Myocyte (in vitro differentiated cells): ENCODE measurements around the gene TGIF1. TPM values are rescaled to one million over a fixed set of nuclear protein-coding genes. Genes with fewer than 3 reads are reported as not detected.

Source experiments
- DNase-seq: peaks from one replicate; pipeline ENCODE4 v3.0.0-alpha.2; 2012; ENCODE audit warnings: low read depth
- total RNA-seq: library from RNA; depleted of rRNA; stranded (reverse); fragments of >200 nt; gene quantifications from 2 replicates; pipeline ENCODE4 v1.2.3, GENCODE V29; 2014

The TGIF1 gene
- total RNA-seq, 1 donor from 2014 or later, result 74.2 TPM

GRCh38 chr18:3480827-3481573 lies 31.0 kb downstream of the TGIF1 start:
- no peak for DNase-seq

- DNase-seq, result peak; percentile 68
Measured at GRCh38 chr18:3481696-3482210, 31.8 kb downstream of the TGIF1 start.

GRCh38 chr18:3482258-3482657 lies 32.3 kb downstream of the TGIF1 start:
- no peak for DNase-seq

GRCh38 chr18:3485153-3486149 lies 35.5 kb downstream of the TGIF1 start:
- DNase-seq, result no peak

GRCh38 chr18:3486512-3486911 lies 36.5 kb downstream of the TGIF1 start:
- no peak for DNase-seq

GRCh38 chr18:3489462-3489861 lies 39.5 kb downstream of the TGIF1 start:
- no peak for DNase-seq

- no peak for DNase-seq
Measured at GRCh38 chr18:3491981-3492555, 42.1 kb downstream of the TGIF1 start.

- no peak for DNase-seq
Measured at GRCh38 chr18:3492721-3493120, 42.7 kb downstream of the TGIF1 start.

- no peak for DNase-seq
Measured at GRCh38 chr18:3493501-3494244, 43.7 kb downstream of the TGIF1 start.

- DNase-seq, result no peak
Measured at GRCh38 chr18:3494245-3494526, 44.2 kb downstream of the TGIF1 start.

GRCh38 chr18:3494569-3494968 lies 44.6 kb downstream of the TGIF1 start:
- no peak for DNase-seq

- DNase-seq, result no peak
Measured at GRCh38 chr18:3495691-3496430, 45.9 kb downstream of the TGIF1 start.

- DNase-seq, result peak; percentile 32
Measured at GRCh38 chr18:3498698-3499471, 48.9 kb downstream of the TGIF1 start.

GRCh38 chr18:3499501-3499900 lies 49.5 kb downstream of the TGIF1 start:
- no peak for DNase-seq

GRCh38 chr18:3500016-3500415 lies 50.0 kb downstream of the TGIF1 start:
- no peak for DNase-seq

GRCh38 chr18:3502650-3503049 lies 52.7 kb downstream of the TGIF1 start:
- DNase-seq, result no peak

- no peak for DNase-seq
Measured at GRCh38 chr18:3504637-3505036, 54.7 kb downstream of the TGIF1 start.

GRCh38 chr18:3508576-3509549 lies 58.9 kb downstream of the TGIF1 start:
- DNase-seq, result peak; percentile 75
